ENCODE measurements around the gene PTPRZ1. TPM values are rescaled to one million over a fixed set of nuclear protein-coding genes. Genes with fewer than 3 reads are reported as not detected.

PTPRZ1 gene
- total RNA-seq, 1 experiment from 2014 or later, result 0.37 TPM

- H4K20me1 ChIP-seq (ENCODE audit: insufficient read depth), result no peaks in the 10 kb centered on the region
- ChIA-PET CTCF (no interaction called here), POLR2A (ENCODE audit: unreplicated experiment) (no interaction called here)
- H3K4me3 ChIP-seq, result no peak overlapping the region
- no peak overlapping the region for H3K4me2 ChIP-seq
- no TSS peak for BruUV-seq (replicated peaks)
- no peak for DNase-seq
- H3F3A ChIP-seq (ENCODE audit: insufficient read depth, low read depth), result no peaks in the 10 kb centered on the region
- H3K27me3 ChIP-seq (ENCODE audit: insufficient read depth, low read depth), result no peaks in the 10 kb centered on the region
- TF ChIP-seq, protein P1, sequence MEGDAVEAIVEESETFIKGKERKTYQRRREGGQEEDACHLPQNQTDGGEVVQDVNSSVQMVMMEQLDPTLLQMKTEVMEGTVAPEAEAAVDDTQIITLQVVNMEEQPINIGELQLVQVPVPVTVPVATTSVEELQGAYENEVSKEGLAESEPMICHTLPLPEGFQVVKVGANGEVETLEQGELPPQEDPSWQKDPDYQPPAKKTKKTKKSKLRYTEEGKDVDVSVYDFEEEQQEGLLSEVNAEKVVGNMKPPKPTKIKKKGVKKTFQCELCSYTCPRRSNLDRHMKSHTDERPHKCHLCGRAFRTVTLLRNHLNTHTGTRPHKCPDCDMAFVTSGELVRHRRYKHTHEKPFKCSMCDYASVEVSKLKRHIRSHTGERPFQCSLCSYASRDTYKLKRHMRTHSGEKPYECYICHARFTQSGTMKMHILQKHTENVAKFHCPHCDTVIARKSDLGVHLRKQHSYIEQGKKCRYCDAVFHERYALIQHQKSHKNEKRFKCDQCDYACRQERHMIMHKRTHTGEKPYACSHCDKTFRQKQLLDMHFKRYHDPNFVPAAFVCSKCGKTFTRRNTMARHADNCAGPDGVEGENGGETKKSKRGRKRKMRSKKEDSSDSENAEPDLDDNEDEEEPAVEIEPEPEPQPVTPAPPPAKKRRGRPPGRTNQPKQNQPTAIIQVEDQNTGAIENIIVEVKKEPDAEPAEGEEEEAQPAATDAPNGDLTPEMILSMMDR (conservative IDR thresholded peaks at IDR 0.05), result no peak
- H3K9me3 ChIP-seq (ENCODE audit: insufficient read depth, low read depth), result no peaks in the 10 kb centered on the region
- no peaks in the 10 kb centered on the region for H3K36me3 ChIP-seq (ENCODE audit: low read depth)
- no peaks in the 10 kb centered on the region for H3K9me2 ChIP-seq (ENCODE audit: insufficient read depth)
- intact Hi-C loops (cut with micrococcal nuclease; ENCODE audit: unreplicated experiment), result no loop called here
- no peak overlapping the region for H3K27ac ChIP-seq
- no peaks in the 10 kb centered on the region for H3K4me1 ChIP-seq (replicated peaks; ENCODE audit: insufficient read depth)
- H3K79me2 ChIP-seq (ENCODE audit: low read depth), result no peaks in the 10 kb centered on the region
- 0 out of 2 replicates have a peak overlapping the region, but pooled peaks have one; percentile 52 for H2AFZ ChIP-seq
Measured at GRCh38 chr7:121882731-121883130, 9.8 kb downstream of the PTPRZ1 start.

- no peaks in the 10 kb centered on the region for H3K36me3 ChIP-seq (ENCODE audit: low read depth)
- H3K27me3 ChIP-seq (ENCODE audit: insufficient read depth, low read depth), result no peaks in the 10 kb centered on the region
- no peak for DNase-seq
- no peaks in the 10 kb centered on the region for H3F3A ChIP-seq (ENCODE audit: insufficient read depth, low read depth)
- H3K4me3 ChIP-seq, result no peak overlapping the region
- ChIA-PET CTCF (no interaction called here), POLR2A (ENCODE audit: unreplicated experiment) (no interaction called here)
- H3K4me2 ChIP-seq, result no peak overlapping the region
- no peak overlapping the region for H2AFZ ChIP-seq
- H3K9me3 ChIP-seq (ENCODE audit: insufficient read depth, low read depth), result no peaks in the 10 kb centered on the region
- no peak overlapping the region for H3K27ac ChIP-seq
- no peaks in the 10 kb centered on the region for H4K20me1 ChIP-seq (ENCODE audit: insufficient read depth)
- H3K79me2 ChIP-seq (ENCODE audit: low read depth), result no peaks in the 10 kb centered on the region
- H3K9me2 ChIP-seq (ENCODE audit: insufficient read depth), result no peaks in the 10 kb centered on the region
- H3K4me1 ChIP-seq (replicated peaks; ENCODE audit: insufficient read depth), result no peaks in the 10 kb centered on the region
- intact Hi-C loops (cut with micrococcal nuclease; ENCODE audit: unreplicated experiment), result no loop called here
- no TSS peak for BruUV-seq (replicated peaks)
- TF ChIP-seq, protein P1 (conservative IDR thresholded peaks at IDR 0.05), result no peak
- no peak for TF ChIP-seq EZH2 (IDR thresholded peaks at IDR 0.05; ENCODE audit: low read depth)
Measured at GRCh38 chr7:121885166-121885920, 12.4 kb downstream of the PTPRZ1 start.

GRCh38 chr7:121887634-121888033 is 14.7 kb downstream of the PTPRZ1 start:
- TF ChIP-seq EZH2 (IDR thresholded peaks at IDR 0.05; ENCODE audit: low read depth), result no peak
- TF ChIP-seq, protein P1 (conservative IDR thresholded peaks at IDR 0.05), result no peak
- H2AFZ ChIP-seq, result no peak overlapping the region
- ChIA-PET CTCF (no interaction called here), POLR2A (ENCODE audit: unreplicated experiment) (no interaction called here)
- H3K36me3 ChIP-seq (ENCODE audit: low read depth), result no peaks in the 10 kb centered on the region
- no peak for DNase-seq
- H3K4me3 ChIP-seq, result no peak overlapping the region
- H3K27me3 ChIP-seq (ENCODE audit: insufficient read depth, low read depth), result no peaks in the 10 kb centered on the region
- H3K4me1 ChIP-seq (replicated peaks; ENCODE audit: insufficient read depth), result no peaks in the 10 kb centered on the region
- BruUV-seq (replicated peaks), result no TSS peak
- H3K79me2 ChIP-seq (ENCODE audit: low read depth), result no peaks in the 10 kb centered on the region
- H3K4me2 ChIP-seq, result no peak overlapping the region
- H3K27ac ChIP-seq, result no peak overlapping the region
- no peaks in the 10 kb centered on the region for H4K20me1 ChIP-seq (ENCODE audit: insufficient read depth)
- no peaks in the 10 kb centered on the region for H3K9me2 ChIP-seq (ENCODE audit: insufficient read depth)
- H3F3A ChIP-seq (ENCODE audit: insufficient read depth, low read depth), result no peaks in the 10 kb centered on the region
- no peaks in the 10 kb centered on the region for H3K9me3 ChIP-seq (ENCODE audit: insufficient read depth, low read depth)
- intact Hi-C loops (cut with micrococcal nuclease; ENCODE audit: unreplicated experiment), result no loop called here
